NCI-H510A treated with DMSO at 0.1 percent for 48 hours (cell line): ENCODE measurements around the gene PLCB3.
A peak's percentile ranks its signal among the peaks of the same experiment; 100 is the strongest.

Experiments
- DNase-seq: peaks from one replicate; lab custom pipeline; 2025; lab: John Stamatoyannopoulos, UW

Gene PLCB3

GRCh38 chr11:64266339-64266738, 15.0 kb downstream of the PLCB3 start:
- no peak for DNase-seq

- DNase-seq: no peak
Observed at GRCh38 chr11:64267207-64267945, 16.0 kb downstream of the PLCB3 start.

GRCh38 chr11:64268025-64268892, 16.9 kb downstream of the PLCB3 start:
- DNase-seq: no peak

- DNase-seq: peak; percentile 41
Observed at GRCh38 chr11:64268893-64269539, 17.7 kb downstream of the PLCB3 start.

GRCh38 chr11:64269540-64270220, 18.4 kb downstream of the PLCB3 start:
- DNase-seq: peak; percentile 98

- DNase-seq: no peak
Observed at GRCh38 chr11:64275031-64275800, 23.9 kb downstream of the PLCB3 start.

GRCh38 chr11:64275841-64276240, 24.5 kb downstream of the PLCB3 start:
- no peak for DNase-seq

- DNase-seq: no peak
Observed at GRCh38 chr11:64276653-64277431, 25.5 kb downstream of the PLCB3 start.

GRCh38 chr11:64278576-64279190, 27.4 kb downstream of the PLCB3 start:
- no peak for DNase-seq

- no peak for DNase-seq
Observed at GRCh38 chr11:64281957-64282770, 30.8 kb downstream of the PLCB3 start.

- no peak for DNase-seq
Observed at GRCh38 chr11:64283092-64283491, 31.8 kb downstream of the PLCB3 start.

- DNase-seq: peak; percentile 91
Observed at GRCh38 chr11:64284048-64284961, 33.0 kb downstream of the PLCB3 start, which contains the start of gene BAD. BAD (minus strand) TSS chr11:64284665; CDS start chr11:64284368, 297 bp downstream.

GRCh38 chr11:64284962-64285884, 33.9 kb downstream of the PLCB3 start, which contains the start of gene GPR137:
GPR137 (plus strand) TSS chr11:64285848; CDS start chr11:64286525, 677 bp downstream.
- peak; percentile 72 for DNase-seq

- DNase-seq: peak; percentile 48
Observed at GRCh38 chr11:64285885-64286800, 34.8 kb downstream of the PLCB3 start.

- DNase-seq: no peak
Observed at GRCh38 chr11:64286801-64287159, 35.5 kb downstream of the PLCB3 start.
